HG02610 (cell line): ENCODE measurements around the gene SORCS2.

Source experiments
- ATAC-seq: cut with Tn5 transposase; IDR thresholded peaks from one replicate; pipeline ENCODE4 v1.9.1; 2021; ENCODE audit warnings: mild to moderate bottlenecking, moderate library complexity; ENCODE audit not compliant: unreplicated experiment

Gene SORCS2

GRCh38 chr4:7621252-7622035, 429.1 kb downstream of the SORCS2 start:
- no peak for ATAC-seq

- ATAC-seq = no peak
Measured at GRCh38 chr4:7622371-7622770, 430.0 kb downstream of the SORCS2 start.

DNA sequence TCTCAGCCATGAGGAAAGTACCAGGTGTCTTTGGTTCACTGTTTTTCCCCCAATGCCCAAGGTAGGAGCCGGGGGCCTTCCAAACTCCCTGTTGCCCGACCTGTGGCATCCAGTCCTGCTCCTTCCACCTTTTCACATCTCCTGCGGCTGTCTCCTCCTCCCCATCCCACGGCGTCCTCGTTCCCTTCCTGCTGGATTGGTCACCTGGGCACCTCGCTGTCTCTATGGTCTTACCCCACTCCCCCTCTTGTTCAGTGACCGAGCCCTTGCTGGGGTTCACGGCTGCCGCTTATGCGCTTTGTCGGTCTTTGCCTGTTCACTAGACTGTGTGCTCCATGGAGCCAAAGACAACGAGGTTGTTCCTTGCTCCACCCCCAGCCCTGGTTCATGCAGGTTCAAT, 431.1 kb downstream of the SORCS2 start:
- no peak for ATAC-seq

GRCh38 chr4:7624396-7624980, 432.1 kb downstream of the SORCS2 start:
- no peak for ATAC-seq

DNA sequence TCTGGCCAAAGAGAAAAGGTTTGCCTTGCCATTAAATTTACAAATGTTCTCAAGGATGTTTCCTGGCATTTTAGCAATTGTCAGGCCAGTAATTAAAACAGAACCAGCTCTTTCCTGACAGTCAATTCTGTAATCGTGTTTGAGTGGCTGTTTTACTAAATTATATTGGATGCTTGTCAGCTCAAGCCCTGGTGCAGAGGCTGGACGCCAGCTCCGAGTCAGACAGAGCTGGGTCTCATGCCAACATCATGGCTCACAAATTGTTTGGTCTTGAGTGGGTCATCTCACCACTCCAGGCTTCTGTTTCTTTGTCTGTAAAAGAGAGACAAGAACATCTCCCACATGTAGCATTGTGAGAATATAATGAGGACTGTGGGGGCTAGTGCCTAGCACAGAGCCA, 432.7 kb downstream of the SORCS2 start:
- ATAC-seq = no peak

GRCh38 chr4:7626531-7626930, 434.2 kb downstream of the SORCS2 start:
- ATAC-seq = no peak

DNA sequence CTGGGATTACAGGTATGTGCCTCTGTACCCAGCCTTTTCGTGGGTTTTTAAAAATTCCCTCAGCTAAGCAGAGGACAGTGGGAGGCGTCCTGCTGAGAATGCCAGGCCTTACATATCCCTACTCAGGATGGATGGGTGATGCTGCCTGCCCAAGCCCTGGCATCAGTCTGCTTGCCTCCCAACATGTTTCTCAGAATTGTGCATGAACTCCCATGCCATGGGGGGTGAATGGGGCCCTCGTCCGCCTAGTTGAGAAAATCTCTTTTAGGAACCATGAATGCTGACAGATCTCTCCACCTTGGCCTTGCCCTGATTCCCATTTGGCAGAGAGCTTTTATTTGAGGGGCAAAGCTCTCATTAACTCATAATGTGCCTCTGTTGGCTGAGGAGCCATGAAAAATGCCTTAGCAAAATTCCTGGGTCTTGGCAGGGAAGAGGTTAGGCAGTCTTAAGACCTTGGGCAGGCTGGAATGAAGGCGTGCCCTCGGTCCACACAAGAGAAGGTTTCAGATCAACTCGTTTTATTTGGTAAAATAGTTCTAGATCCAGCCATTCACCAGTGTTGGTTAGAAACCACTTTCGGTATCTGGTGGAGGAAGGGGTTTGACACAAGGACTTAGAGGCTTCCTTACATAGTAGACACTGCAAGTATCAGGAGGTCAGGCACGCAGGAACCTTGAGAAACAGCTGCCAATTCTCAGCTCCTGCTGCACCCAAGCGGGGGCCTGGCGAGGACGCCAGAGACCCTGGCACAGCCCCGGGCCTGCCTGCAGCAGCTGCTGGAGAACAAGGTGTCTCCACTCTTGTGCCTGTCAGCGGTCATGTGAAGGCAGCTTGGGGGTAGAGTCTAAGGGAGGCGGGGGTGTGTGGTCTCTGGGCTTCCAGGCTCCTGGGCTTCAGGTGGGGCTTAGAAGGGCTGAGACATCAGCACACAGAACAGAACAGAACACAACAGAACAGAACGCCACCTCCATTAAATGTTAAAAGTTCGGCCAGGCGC, 435.2 kb downstream of the SORCS2 start:
- ATAC-seq = no peak

DNA sequence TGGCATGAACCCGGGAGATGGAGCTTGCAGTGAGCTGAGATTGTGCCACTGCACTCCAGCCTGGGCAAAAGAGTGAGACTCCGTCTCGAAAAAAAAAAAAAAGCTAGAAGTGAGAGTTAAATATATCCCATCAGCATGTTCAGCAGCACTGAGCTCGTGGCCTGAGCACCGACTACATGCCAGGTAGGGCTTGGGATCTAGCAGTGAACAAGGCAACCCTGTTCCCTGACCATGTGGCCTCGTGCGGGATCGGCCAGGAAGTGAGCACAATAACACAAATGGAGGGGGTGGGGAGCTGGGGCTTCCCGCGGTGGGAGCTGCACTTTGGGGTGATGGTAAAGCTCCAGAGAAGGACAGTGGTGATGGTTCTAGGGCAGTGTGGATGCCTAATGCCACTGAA, 436.1 kb downstream of the SORCS2 start:
- ATAC-seq = no peak

DNA sequence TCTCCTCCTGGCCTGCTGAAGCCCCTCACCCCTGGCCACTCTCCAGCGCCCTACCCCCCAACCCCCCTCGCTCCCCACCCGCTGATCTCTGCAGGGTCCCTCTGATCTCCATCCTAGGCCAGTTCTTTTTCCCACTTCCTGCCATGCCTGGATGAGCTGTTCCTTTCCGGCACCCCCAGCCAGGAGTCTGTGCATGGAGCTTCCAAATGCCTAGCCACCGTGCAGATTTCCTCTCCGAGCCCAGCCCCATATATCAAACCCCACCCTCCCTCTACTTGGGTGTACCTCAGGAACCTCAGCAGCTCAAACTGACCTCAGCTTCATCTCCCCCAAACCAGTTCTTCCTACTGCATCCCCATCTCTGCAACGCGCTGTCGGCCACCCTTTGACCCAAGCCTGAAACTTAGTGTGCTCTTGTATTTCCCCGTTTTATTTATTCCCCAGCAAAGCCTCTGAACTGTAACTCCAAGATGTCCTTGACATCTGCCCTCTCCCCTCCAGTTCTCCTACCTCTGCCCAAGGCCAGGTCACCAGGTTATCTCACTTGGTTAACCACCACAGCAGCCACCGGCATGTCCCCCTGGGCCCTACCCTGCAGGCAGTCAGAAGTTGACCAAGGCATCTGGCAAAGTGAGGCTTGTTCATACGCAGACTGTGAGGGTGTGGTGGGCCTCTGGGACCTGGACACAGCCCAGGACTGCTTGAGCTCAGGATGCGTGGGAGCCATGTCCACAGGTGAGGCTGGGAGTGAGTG, 437.3 kb downstream of the SORCS2 start:
- no peak for ATAC-seq

DNA sequence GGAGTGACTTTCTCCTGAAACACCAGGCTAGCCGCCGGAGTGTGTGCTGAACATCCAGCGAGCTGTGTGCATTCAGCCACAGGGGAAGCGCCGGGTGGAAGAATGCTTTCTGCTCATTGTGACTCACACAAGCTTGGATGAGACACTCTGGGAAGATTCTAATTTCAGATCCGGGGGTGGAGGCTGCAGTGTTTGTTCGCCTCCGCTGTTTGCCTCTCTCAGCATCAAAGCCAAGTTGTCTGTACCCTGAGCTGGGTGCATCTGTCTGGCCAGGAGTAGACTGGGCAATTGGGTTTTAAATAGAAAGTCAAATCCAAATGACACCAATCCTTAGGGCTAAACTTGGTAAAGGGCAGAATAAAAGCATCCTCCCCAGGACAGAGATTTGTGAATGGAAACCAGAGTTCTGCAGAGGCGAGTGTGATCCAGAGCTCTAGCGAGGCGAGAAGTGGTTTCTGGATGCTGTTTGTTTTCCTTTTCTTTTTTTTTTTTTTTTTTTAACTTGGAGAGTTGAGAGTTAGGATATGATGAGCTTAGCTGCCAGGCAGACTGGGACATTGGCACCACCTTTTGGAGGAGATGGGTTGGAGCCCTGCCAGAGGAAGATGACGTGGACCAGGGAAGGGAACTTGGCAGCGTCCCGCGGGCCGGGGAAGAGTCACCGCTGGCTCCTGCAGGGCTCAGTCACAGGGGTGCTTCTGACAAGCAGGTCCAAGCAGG, 438.4 kb downstream of the SORCS2 start:
- ATAC-seq = no peak

DNA sequence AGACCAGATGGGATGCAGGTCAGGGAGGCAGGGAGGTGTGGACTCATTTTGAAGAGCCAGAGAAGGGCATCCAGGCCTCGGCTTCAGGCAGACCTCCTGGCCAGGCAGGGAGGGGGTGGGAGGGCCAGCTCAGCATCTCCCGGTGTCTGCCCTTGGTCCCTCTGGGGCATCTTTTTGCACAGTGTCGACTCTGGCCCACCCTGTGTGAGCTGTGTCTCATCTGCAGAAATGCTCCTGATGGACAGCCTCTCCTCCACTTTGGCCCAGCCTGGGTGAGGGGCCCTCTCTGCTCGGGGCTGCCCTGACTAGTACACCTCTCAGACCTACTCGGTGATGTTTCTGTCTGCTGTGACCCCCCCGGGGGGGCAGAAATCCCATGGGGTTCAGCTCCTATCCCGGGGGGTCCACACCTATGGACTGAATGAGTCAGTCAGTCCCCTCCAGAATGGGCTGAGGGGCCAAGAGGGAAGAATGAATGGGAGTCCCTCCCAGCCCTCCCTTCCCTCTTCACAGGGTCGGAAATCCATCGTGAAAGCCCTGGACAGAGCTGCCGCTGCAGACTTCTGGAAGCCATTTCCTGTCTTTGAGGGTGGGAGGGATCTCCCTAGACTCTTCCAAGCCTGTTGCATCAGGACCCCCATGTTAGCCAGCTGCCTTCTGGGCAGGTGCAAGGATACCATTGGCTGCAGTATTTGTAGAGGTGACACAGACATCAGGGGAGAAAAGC, 439.1 kb downstream of the SORCS2 start:
- no peak for ATAC-seq

- no peak for ATAC-seq
Measured at GRCh38 chr4:7632341-7632740, 440.0 kb downstream of the SORCS2 start.

GRCh38 chr4:7632971-7633370, 440.6 kb downstream of the SORCS2 start:
- no peak for ATAC-seq

DNA sequence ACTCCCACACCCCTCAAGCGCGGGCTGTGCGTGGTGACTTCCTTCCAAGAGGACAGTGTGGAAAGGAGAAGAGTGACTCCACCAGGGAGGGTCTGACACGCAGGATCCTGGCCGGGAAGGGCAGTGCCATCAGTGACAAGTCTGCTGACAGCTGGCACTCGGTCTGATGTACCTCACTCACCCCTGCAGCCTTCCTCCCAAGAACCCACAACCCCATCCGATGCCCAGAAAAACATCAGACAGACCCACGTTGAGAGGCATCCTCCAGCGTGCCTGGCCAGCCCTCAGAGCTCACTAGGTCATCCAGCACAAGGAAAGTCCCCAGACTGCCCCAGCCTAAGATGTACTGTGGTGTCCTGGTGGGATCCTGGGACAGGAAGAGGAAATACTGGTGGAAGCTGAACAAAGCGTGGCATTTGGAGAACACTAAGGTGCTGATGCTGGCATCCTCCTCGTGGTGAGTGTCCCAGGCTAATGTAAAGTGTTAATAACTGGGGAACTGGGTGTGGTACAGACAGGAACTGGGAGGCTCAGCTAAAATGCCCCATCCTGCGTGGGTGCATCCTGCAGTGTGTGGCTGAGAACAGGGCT, 442.4 kb downstream of the SORCS2 start:
- no peak for ATAC-seq

- no peak for ATAC-seq
Measured at GRCh38 chr4:7635445-7636239, 443.3 kb downstream of the SORCS2 start.

DNA sequence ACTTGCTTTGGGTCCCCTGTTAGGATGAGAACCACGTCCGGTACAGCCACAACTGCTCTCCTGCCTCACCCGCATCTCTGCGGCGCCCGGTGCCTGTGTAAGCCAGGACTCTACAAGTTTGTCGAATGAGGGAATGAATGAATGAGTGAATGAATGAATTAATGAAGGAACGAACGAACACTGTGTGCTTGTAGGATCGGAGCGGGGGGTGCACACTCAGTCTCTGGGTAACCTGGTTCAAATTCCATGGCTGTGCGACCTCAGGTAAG, 443.8 kb downstream of the SORCS2 start:
- ATAC-seq = no peak

DNA sequence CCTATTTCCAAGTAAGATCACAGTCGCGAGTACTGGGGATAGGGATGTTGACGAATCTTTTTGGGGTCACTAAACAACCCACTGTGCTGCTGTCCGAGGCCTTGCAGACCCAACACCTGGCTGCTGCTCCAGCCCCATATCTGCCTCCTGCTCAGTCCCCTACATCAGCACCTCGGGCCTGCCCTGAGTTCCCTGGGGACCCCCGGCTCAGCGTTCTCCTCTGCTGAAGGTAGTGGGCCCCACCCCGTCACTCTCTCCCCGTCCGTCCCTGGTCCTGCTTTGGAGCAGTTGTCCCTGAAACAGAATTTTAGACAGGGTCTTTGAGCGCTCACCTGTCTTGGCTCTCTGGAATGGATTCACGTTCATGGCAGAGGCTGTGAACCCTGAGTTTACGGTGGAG, 444.8 kb downstream of the SORCS2 start:
- no peak for ATAC-seq

- no peak for ATAC-seq
Measured at GRCh38 chr4:7637971-7638370, 445.6 kb downstream of the SORCS2 start.

- no peak for ATAC-seq
Measured at GRCh38 chr4:7638489-7638888, 446.2 kb downstream of the SORCS2 start.
